ENCODE measurements around the gene NOP56.

The NOP56 gene

DNA sequence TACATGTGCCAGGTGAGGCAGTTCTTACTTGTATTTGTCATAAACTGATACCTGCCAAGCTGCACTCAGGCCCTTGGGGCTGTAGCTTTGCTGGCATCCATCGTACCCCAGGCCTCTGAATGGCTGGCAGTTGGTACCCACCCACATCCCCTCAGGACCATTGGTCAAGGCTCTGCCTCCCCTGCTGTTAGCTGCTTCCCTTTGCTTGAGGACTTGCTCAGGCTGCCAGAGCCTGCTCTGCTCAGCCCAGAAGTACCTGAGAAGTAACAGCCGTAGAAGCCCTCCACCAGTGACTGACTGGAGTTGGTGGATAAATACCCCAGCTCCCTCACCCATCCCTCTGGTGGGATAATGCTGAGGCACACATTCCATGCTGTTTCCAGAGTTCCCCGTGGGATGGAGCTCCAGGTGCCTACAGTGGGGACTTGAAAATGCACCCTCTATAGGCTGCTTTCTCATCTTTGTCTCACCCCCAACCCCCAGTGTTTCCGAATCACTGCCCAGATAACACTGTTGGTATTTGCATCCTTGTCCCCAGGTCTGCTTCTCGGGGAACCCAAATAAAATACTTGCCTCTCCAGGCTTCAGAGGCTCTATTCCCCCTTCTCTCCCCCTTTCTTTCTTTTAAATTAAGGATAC is 47.5 kb downstream of the NOP56 start:
- no peak for DNase-seq (ENCODE audit: extremely low read depth, low read depth)
- TF ChIP-seq, protein P1, sequence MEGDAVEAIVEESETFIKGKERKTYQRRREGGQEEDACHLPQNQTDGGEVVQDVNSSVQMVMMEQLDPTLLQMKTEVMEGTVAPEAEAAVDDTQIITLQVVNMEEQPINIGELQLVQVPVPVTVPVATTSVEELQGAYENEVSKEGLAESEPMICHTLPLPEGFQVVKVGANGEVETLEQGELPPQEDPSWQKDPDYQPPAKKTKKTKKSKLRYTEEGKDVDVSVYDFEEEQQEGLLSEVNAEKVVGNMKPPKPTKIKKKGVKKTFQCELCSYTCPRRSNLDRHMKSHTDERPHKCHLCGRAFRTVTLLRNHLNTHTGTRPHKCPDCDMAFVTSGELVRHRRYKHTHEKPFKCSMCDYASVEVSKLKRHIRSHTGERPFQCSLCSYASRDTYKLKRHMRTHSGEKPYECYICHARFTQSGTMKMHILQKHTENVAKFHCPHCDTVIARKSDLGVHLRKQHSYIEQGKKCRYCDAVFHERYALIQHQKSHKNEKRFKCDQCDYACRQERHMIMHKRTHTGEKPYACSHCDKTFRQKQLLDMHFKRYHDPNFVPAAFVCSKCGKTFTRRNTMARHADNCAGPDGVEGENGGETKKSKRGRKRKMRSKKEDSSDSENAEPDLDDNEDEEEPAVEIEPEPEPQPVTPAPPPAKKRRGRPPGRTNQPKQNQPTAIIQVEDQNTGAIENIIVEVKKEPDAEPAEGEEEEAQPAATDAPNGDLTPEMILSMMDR (IDR thresholded peaks at IDR 0.05; ENCODE audit: low read depth, low read length, missing control alignments) = no peak
- no peak overlapping the region for H3K4me3 ChIP-seq (replicated peaks; ENCODE audit: low read depth, low read length)

DNA sequence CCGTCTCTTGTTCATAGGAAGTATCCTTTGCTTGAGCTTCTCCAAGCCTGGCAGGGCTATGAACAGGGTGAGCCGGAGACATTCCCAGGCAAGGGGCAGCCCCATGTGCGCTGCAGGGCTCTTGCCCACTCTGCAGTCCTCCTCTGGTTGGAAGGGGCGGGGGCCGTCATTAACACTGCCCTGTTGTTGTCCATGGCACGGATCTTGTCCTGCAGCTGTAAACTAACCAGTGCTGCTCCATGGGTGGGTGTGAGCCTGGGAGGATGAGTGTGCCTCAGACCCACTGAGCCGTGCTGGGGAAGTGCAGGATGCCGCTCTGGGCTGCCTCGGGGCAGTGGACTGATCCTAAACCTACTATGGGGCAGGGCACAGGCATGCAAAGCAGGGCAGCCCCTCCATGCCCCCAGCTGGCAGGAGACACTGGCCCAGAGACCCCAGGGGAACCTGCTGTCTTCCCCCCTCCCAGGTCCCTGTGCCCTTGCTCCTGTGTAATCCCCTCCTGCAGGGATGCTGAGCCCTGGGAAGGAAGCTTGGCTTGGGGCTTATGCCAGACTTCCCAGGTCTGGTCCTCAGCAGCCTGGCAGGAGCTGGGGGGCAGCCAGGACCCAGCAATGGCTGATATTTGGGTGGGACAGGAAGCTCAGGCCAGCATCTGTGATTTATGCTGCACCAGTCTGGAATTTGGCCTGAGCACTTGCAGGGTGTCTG is 48.6 kb downstream of the NOP56 start:
- TF ChIP-seq, protein P1 (IDR thresholded peaks at IDR 0.05; ENCODE audit: low read depth, low read length, missing control alignments) = no peak

DNA sequence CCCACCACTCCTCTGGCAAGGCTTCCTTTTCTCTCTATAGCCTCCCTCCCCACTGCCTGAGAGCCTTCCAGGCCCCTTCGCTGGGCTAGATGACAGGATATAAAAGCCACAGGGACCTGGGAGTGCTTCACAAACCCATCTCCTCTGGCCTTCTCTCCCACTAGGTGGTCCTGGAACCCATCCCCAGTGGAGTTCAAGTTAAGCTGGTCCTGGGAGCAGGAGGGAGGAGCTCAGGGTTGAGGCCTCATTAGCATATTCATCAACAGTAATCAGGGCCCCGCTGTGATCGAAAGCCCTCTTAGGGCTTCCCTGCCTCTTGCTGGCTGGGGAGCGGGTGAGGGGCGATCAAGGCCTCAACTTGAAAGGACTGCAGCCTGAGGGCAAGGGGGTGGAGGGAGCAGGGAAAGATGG is 49.2 kb downstream of the NOP56 start:
- no peak for DNase-seq (ENCODE audit: extremely low read depth, low read depth)
- no peak overlapping the region for H3K4me3 ChIP-seq (replicated peaks; ENCODE audit: low read depth, low read length)
- TF ChIP-seq, protein P1 (IDR thresholded peaks at IDR 0.05; ENCODE audit: low read depth, low read length, missing control alignments) = no peak

More for the DNA sequence above, 48.6 kb downstream of the NOP56 start:
- H3K4me3 ChIP-seq (replicated peaks; ENCODE audit: low read depth, low read length) = no peak overlapping the region
- no peak for DNase-seq (ENCODE audit: extremely low read depth, low read depth)

DNA sequence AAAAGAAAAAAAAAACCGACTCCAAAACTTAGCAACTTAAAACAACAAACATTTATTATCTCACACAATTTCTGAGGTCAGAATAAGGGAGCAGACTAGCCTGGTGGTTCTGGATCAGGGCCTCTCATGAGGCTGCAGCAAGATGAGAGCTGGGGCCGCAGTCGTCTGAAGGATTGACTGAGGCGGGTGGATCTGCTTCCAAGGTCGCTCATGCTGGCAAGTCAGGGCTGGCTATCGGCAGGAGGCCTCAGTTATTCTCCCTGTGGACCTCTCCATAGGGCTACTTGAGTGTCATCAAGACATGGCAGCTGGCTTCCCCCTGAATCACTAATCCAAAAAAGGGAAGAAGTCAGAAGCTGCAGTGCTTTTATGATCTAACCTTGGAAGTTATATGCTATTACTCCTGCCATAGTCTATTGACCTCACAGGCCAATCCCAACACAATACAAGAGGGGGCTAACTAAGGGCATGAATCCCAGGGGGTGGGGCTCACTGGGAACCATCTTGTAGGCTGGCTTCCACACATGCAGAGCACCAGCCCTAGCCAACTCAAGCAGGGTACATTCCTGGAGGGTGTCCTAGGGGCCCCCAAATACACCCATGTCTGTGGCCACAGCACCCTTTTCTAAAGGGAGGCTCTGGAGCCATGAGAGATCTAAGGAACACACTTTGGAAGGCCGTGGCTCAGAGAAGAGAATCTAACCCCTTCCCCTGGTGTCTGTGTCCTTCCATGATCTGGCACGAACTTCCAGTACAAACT is 51.5 kb downstream of the NOP56 start:
- TF ChIP-seq, protein P1 (IDR thresholded peaks at IDR 0.05; ENCODE audit: low read depth, low read length, missing control alignments) = no peak
- no peak for DNase-seq (ENCODE audit: extremely low read depth, low read depth)
- no peak overlapping the region for H3K4me3 ChIP-seq (replicated peaks; ENCODE audit: low read depth, low read length)

DNA sequence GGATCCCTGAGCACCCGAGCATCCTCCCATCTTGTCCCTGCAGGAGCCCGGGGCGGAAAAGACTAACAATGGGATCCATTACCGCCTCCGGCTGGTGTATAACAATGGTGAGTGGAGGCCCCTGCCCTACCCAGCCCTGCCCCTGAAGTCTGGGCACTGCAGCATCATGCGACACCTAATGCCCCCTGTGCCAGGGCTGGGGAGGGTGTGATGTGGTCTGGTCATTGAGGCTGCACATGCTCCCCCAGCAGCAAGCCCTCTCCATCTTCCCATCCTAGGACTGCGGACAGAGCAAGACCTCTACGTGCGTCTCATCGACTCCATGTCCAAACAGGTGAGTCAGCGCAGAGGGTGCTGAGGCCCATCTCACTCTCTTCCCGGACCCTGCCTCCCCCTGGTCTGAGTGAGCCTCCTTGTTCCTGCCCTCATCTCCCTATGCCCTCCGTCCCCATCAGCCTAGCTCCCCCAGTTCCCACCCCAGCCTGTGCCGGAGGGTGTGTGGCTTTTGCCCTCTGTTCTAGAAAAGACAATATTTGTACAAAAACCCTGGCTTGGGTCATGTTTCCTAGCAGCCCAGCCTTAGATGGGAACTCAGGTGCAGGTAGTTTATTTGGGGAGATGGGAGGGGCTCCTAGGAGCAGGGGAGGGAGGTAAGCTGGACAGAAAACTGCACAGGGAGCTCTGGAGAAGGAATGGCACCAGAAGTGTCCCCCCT is 53.7 kb downstream of the NOP56 start:
- DNase-seq (ENCODE audit: extremely low read depth, low read depth) = no peak
- TF ChIP-seq, protein P1 (IDR thresholded peaks at IDR 0.05; ENCODE audit: low read depth, low read length, missing control alignments) = no peak
- no peak overlapping the region for H3K4me3 ChIP-seq (replicated peaks; ENCODE audit: low read depth, low read length)

DNA sequence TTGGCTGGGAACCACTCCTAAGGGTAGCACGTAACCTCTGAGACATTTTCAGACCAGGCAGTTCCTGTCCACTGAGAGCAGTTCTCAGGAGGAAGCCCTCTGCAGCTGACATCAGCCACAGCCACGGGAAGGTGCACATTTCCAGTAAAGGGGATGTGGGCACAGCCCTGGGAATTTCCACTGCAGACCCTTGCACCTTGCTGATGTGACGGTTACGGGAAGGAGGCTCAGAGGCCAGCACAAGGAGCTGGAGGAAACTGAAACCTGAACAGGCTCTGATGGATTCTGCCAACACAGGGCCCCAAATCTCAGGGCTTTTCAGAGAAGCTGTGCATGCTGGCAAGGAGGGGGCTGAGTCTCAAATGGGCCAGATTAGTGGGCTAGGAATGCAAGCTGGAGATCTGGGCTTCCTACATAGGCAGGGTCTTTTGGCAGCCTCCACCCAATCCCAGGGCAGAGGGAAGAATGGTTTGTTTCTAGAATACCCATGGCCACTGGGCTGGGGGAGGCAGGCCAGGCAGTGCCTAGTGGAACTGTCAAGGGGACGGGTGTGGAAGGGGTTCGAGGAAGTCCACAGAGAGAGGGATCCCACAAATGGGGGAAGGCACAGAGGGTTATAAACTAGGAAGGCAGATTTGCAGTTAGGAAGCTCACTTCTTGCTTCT is 54.4 kb downstream of the NOP56 start:
- H3K4me3 ChIP-seq (replicated peaks; ENCODE audit: low read depth, low read length) = no peak overlapping the region
- TF ChIP-seq, protein P1 (IDR thresholded peaks at IDR 0.05; ENCODE audit: low read depth, low read length, missing control alignments) = no peak
- DNase-seq (ENCODE audit: extremely low read depth, low read depth) = no peak
